ENCODE measurements around the gene MIER2.

GRCh38 chr19:262125-262524 is 82.5 kb downstream of the MIER2 start:
- TF ChIP-seq CTCF (IDR thresholded peaks at IDR 0.05) (no peak), GABPA (IDR thresholded peaks at IDR 0.05; ENCODE audit: low read depth) (no peak), MAX (IDR thresholded peaks at IDR 0.05; ENCODE audit: low read depth) (no peak)
